MCF 10A (cell line): Measurements from ENCODE around the gene PPP1R3F. TPM values are rescaled to one million over a fixed set of nuclear protein-coding genes. Genes with fewer than 3 reads are reported as not detected.

Experiments
- BruUV-seq: library from RNA; stranded (reverse); fragments of 400-500 nt; replicated peaks from 2 replicates; lab custom pipeline; 2021; lab: Mats Ljungman, UMichigan
- CTCF ChIA-PET: fragments of 300-600 bp; sonication (Branson Sonifier 250); formaldehyde crosslinking; extraction: SDS; loops from one replicate; lab custom pipeline; 2021; ENCODE audit warnings: antibody characterized with exemption, inconsistent platforms; lab: Yijun Ruan, JAX
- POLR2A ChIA-PET: fragments of 300-600, 350-650 bp; sonication (Branson Sonifier 250); formaldehyde crosslinking; extraction: SDS; loops from one replicate; lab custom pipeline; 2020; ENCODE audit warnings: antibody characterized with exemption, inconsistent platforms; lab: Yijun Ruan, JAX
- DNase-seq: peaks from one replicate; pipeline ENCODE4 v3.0.0-alpha.2; 2018; ENCODE audit not compliant: unreplicated experiment
- H3K27ac Mint-ChIP-seq: one replicate; pipeline ENCODE4 v1.8.0; 2022; ENCODE audit warnings: mild to moderate bottlenecking, low read depth, mixed read lengths; ENCODE audit not compliant: unreplicated experiment
- H3K27me3 Mint-ChIP-seq: one replicate; pipeline ENCODE4 v1.8.0; 2022; ENCODE audit warnings: mixed read lengths; ENCODE audit not compliant: insufficient read depth, unreplicated experiment
- H3K36me3 Mint-ChIP-seq: one replicate; pipeline ENCODE4 v1.8.0; 2022; ENCODE audit warnings: mild to moderate bottlenecking, moderate library complexity, mixed read lengths; ENCODE audit not compliant: insufficient read depth, unreplicated experiment
- H3K4me1 Mint-ChIP-seq: one replicate; pipeline ENCODE4 v1.8.0; 2022; ENCODE audit warnings: mixed read lengths; ENCODE audit not compliant: insufficient read depth, unreplicated experiment
- H3K4me3 Mint-ChIP-seq: one replicate; pipeline ENCODE4 v1.8.0; 2022; ENCODE audit warnings: mild to moderate bottlenecking, moderate library complexity, mixed read lengths; ENCODE audit not compliant: unreplicated experiment
- H3K9me3 Mint-ChIP-seq: one replicate; pipeline ENCODE4 v1.8.0; 2022; ENCODE audit warnings: mixed read lengths; ENCODE audit not compliant: unreplicated experiment
- CTCF ChIP-seq: fragments of 200-600 bp; IDR thresholded peaks from one replicate; pipeline ENCODE4 v1.8.0; 2022; ENCODE audit warnings: antibody characterized with exemption, mild to moderate bottlenecking; ENCODE audit not compliant: unreplicated experiment
- intact Hi-C: fragments of 100-400 bp; cut with micrococcal nuclease; formaldehyde crosslinking; loops from 2 replicates; pipeline ENCODE4 v1.14.1; 2022
- total RNA-seq: library from RNA; stranded (reverse); gene quantifications from 2 replicates; pipeline ENCODE4 v1.2.3, GENCODE V29; 2022

Gene PPP1R3F
- total RNA-seq, 1 experiment from 2014 or later = 7.0 TPM

GRCh38 chrX:49266523-49267445 is 2.8 kb upstream of the PPP1R3F start:
- Mint-ChIP-seq H3K27ac (no peak overlapping the region), H3K27me3 (no peaks in the 10 kb centered on the region), H3K4me1 (peaks cover 12% of the 10 kb centered on the region), H3K36me3 (no peaks in the 10 kb centered on the region), H3K4me3 (peak overlapping the region; percentile 1), H3K9me3 (peaks cover 23% of the 10 kb centered on the region)
- CTCF ChIA-PET = interaction anchor here (0.5 kb wide), 1 partner anchor 450 kb away, joined by 4 read pairs; no protein-coding TSS in a partner anchor
- intact Hi-C loops = no loop called here
- no peak for DNase-seq
- POLR2A ChIA-PET = interaction anchor here (0.6 kb wide), 1 partner anchor 83 kb away, joined by 3 read pairs; no protein-coding TSS in a partner anchor
- TF ChIP-seq CTCF = no peak
- no TSS peak for BruUV-seq

DNA sequence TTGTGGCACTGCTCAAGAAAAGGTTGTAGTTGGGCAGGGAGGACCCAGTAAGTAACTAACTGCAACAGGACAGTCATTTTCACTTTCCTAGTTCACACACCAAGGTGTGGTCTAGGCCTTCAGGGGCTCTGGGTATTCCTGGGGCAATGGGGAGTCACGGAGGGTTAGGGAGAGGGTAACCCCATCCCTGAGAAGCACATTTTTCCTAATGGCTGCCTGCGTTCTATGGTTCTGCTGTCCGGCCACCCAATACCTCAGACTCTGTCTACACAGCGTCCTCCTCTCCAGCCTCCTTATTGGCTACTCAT is 937 bp upstream of the PPP1R3F start:
- DNase-seq = no peak
- intact Hi-C loops = loop anchor here (1.0 kb wide), 1 partner anchor 77 kb away; no protein-coding TSS in a partner anchor
- TF ChIP-seq CTCF = no peak
- Mint-ChIP-seq H3K4me3 (peak overlapping the region; percentile 90), H3K4me1 (peaks cover 12% of the 10 kb centered on the region), H3K36me3 (no peaks in the 10 kb centered on the region), H3K27me3 (no peaks in the 10 kb centered on the region), H3K27ac (peak overlapping the region; percentile 97), H3K9me3 (peaks cover 14% of the 10 kb centered on the region)
- POLR2A ChIA-PET = interaction anchor here (0.7 to 2.0 kb wide), 13 partner anchors 10 to 114 kb away, joined by 3 to 12 read pairs (median 4); partner anchors contain the start of gene CCDC22
- CTCF ChIA-PET = interaction anchor here (1.0 kb wide), 1 partner anchor 77 kb away, joined by 3 read pairs; no protein-coding TSS in a partner anchor
- TSS peak; percentile 92 for BruUV-seq

DNA sequence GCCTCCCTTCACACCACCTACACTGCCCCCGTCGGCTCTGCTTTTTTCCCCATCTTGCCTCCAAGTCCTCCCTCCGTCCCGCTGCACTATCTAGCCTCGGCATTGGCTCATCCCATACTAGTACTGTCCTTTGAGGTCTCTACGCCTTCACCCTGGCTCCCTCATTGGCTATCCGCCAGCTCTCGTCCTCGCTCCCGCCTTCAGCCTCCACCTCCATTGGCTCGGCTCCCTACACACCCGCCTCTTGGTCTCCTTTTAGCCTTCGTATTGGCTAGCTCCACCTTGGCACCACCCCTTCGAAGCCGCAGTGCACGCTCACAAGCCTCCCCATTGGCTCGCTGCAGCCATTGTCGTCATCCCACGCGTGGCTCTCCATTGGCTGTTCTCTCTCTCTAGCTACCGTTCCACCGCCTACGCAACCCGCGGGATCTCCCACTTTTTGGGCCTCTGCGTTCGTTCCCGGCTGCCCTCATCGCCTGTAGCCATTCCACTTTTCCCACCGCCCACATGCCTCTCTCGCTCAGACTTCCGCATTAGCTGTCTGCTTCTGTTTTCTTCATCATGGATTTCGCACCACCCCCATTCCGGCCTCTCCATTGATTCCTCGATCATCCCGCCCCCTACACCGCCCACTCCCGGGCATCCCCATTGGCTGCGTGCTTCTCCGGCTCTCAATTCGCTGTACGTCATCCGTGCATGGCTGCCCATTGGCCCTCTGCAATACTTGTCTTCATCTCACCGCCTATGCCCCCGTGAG is 405 bp upstream of the PPP1R3F start:
- H3K36me3 Mint-ChIP-seq = no peaks in the 10 kb centered on the region
- TF ChIP-seq CTCF = no peak
- peaks cover 12% of the 10 kb centered on the region for H3K4me1 Mint-ChIP-seq
- H3K27ac Mint-ChIP-seq = peak overlapping the region; percentile 97
- CTCF ChIA-PET = interaction anchor here (1.0 kb wide), 1 partner anchor 77 kb away, joined by 3 read pairs; no protein-coding TSS in a partner anchor
- no peaks in the 10 kb centered on the region for H3K27me3 Mint-ChIP-seq
- H3K4me3 Mint-ChIP-seq = peak overlapping the region; percentile 90
- no TSS peak for BruUV-seq
- H3K9me3 Mint-ChIP-seq = peaks cover 8% of the 10 kb centered on the region
- POLR2A ChIA-PET = interaction anchor here (0.7 to 2.0 kb wide), 12 partner anchors 10 to 114 kb away, joined by 3 to 12 read pairs (median 4); partner anchors contain the start of gene CCDC22
- peak; percentile 97 for DNase-seq
- intact Hi-C loops = loop anchor here (1.0 kb wide), 1 partner anchor 78 kb away; no protein-coding TSS in a partner anchor
